ENCODE data around the gene NEB. TPM values are rescaled to one million over a fixed set of nuclear protein-coding genes. Genes with fewer than 3 reads are reported as not detected.

NEB gene
- total and polyA plus RNA-seq, 7 experiments from 2014 or later, result 0.14 to 1.9 (median 0.75) TPM

DNA sequence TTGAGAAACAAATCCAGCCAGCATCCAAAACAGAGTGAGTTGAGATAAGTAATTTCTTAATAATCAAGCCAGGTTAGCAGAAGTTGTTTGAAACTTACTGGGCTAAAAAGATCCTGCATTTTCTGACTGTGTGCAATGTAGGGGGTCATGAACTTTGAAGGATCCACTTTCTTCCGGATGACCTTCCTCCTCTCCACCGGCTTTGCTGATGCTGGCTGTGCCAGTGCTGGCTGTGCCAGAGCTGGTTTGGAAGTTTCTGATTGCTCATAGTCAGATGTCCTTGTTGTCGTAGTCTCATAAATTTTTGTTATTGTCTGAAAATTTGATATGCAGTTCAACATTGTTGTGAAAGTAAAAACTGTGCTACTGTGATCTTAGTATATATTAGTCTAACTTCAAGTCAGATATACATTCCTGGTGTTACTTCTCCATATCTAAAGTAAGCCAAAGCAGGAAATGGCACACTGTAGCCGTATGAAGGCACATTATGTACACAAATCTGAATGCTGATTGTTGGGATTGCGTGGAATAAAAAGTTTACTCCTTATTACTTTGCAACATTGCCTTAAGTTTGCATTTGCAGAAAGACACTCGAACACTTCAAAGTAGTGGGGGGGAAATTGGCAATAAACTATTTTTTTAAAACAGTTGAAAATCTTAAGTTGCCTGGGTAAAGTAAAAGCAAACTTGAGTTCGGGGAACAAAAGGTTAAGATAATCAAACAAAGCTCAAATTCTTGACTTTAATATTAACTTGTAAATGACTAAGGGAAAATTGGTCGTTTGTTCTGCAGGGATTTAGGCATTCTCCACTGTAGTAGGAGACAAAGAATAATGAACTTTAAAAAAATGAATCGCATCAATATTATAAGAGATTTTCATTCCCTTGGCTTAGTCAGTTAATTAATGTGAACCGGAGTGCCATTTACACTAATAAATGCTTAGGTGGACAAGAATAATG, 6.4 kb downstream of the NEB start:
- Histone ChIP-seq H3K36me3 (ENCODE audit: control insufficient read depth in 2 of 3, insufficient read depth in 3 of 3, low read length in 3 of 3) (no peaks in the 10 kb centered on the region), H3K9me3 (ENCODE audit: control insufficient read depth in 2 of 3, low read length in 3 of 3) (no peaks in the 10 kb centered on the region), H3K4me1 (ENCODE audit: control insufficient read depth in 2 of 2, insufficient read depth in 2 of 2, low read length in 2 of 2) (no peaks in the 10 kb centered on the region), H3K4me3 (ENCODE audit: low read length) (no peak overlapping the region), H3K27me3 (ENCODE audit: control insufficient read depth in 2 of 2, insufficient read depth in 2 of 2, low read length in 2 of 2) (no peaks in the 10 kb centered on the region), H3K27ac (ENCODE audit: low read depth, low read length) (no peak overlapping the region)
- Mint-ChIP-seq H3K9me3 (no peaks in the 10 kb centered on the region), H3K27ac (no peak overlapping the region), H3K36me3 (peaks cover 0 to 7% (median 4%) of the 10 kb centered on the region in 5 donors), H3K27me3 (peaks cover 0 to 21% (median 0%) of the 10 kb centered on the region in 5 donors), H3K4me1 (peaks cover 0 to 2% (median 0%) of the 10 kb centered on the region in 7 donors), H3K4me3 (no peak overlapping the region)
- no peak for DNase-seq
- intact Hi-C loops (cut with micrococcal nuclease), result no loop called here
- ChIA-PET POLR2A (interaction anchor here (1.0 kb wide), 1 partner anchor 9 kb away, joined by 3 read pairs; no protein-coding TSS in a partner anchor), CTCF (no interaction called here)
- no peak for ATAC-seq

DNA sequence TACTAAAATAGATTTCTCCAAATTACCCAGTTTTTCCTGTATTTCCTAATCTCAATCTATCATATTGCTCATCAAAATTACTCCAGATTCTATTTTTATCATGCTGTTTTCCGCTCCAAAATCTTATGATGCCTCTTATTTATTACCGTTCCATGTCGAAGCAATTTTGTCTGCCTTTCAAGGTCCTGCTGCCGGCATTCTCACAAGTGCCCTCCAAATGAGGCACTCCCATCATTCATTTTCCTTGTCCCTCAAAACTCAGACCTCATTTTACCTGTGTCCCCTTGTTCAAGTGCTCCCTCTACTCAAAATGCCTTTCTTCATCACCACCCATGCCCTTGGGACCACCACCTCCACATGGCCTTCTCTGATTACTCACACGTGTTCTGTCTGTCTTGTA, 13.1 kb downstream of the NEB start:
- Histone ChIP-seq H3K27ac (ENCODE audit: low read depth, low read length) (no peak overlapping the region), H3K36me3 (ENCODE audit: control insufficient read depth in 2 of 3, insufficient read depth in 3 of 3, low read length in 3 of 3) (no peaks in the 10 kb centered on the region), H3K9me3 (ENCODE audit: control insufficient read depth in 2 of 3, low read length in 3 of 3) (no peaks in the 10 kb centered on the region), H3K27me3 (ENCODE audit: control insufficient read depth in 2 of 2, insufficient read depth in 2 of 2, low read length in 2 of 2) (no peaks in the 10 kb centered on the region), H3K4me1 (ENCODE audit: control insufficient read depth in 2 of 2, insufficient read depth in 2 of 2, low read length in 2 of 2) (no peaks in the 10 kb centered on the region), H3K4me3 (ENCODE audit: low read length) (no peak overlapping the region)
- ChIA-PET POLR2A (no interaction called here), CTCF (no interaction called here)
- H3K27me3 Mint-ChIP-seq, result peaks cover 0 to 8% (median 0%) of the 10 kb centered on the region in 5 donors
- DNase-seq (no peak), ATAC-seq (no peak)
- peaks cover 0 to 2% (median 0%) of the 10 kb centered on the region in 7 donors for H3K4me1 Mint-ChIP-seq
- intact Hi-C loops (cut with micrococcal nuclease), result no loop called here
- peak overlapping the region in 1 of 9 donors; percentile 1 for H3K27ac Mint-ChIP-seq
- H3K9me3 Mint-ChIP-seq, result peaks cover 0 to 4% (median 0%) of the 10 kb centered on the region in 11 donors
- no peak overlapping the region for H3K4me3 Mint-ChIP-seq
- peaks cover 0 to 13% (median 7%) of the 10 kb centered on the region in 5 donors for H3K36me3 Mint-ChIP-seq

DNA sequence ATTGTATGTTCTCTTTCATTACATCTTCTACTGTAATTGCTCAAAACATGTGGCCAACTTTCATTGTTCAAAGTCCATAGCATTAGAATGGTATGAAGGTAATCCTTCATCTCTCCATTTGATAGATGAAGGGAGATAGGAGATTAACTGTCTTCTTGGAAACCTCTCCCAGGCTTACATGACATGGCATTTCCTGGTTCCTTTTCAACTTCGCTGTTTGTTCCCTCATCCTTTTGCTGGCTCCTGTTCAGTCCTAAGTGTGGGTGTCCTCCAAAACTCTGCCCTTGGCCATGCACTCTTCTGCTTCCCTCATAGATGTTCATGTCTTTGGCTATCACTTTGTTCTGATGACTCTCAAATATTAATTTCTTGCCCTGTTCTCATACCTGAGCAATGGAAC, 13.8 kb downstream of the NEB start:
- H3K9me3 Mint-ChIP-seq, result peaks cover 0 to 4% (median 0%) of the 10 kb centered on the region in 11 donors
- H3K27ac ChIP-seq (ENCODE audit: low read depth, low read length), result no peak overlapping the region
- DNase-seq (no peak), ATAC-seq (no peak)
- H3K4me1 ChIP-seq (ENCODE audit: control insufficient read depth in 2 of 2, insufficient read depth in 2 of 2, low read length in 2 of 2), result no peaks in the 10 kb centered on the region
- no peak overlapping the region for H3K4me3 ChIP-seq (ENCODE audit: low read length)
- H3K27me3 ChIP-seq (ENCODE audit: control insufficient read depth in 2 of 2, insufficient read depth in 2 of 2, low read length in 2 of 2), result no peaks in the 10 kb centered on the region
- ChIA-PET CTCF (no interaction called here), POLR2A (no interaction called here)
- no peak overlapping the region for H3K4me3 Mint-ChIP-seq
- peaks cover 0 to 13% (median 7%) of the 10 kb centered on the region in 5 donors for H3K36me3 Mint-ChIP-seq
- no peaks in the 10 kb centered on the region for H3K36me3 ChIP-seq (ENCODE audit: control insufficient read depth in 2 of 3, insufficient read depth in 3 of 3, low read length in 3 of 3)
- no peak overlapping the region for H3K27ac Mint-ChIP-seq
- peaks cover 0 to 8% (median 0%) of the 10 kb centered on the region in 5 donors for H3K27me3 Mint-ChIP-seq
- no peaks in the 10 kb centered on the region for H3K9me3 ChIP-seq (ENCODE audit: control insufficient read depth in 2 of 3, low read length in 3 of 3)
- intact Hi-C loops (cut with micrococcal nuclease), result no loop called here
- H3K4me1 Mint-ChIP-seq, result peaks cover 0 to 2% (median 0%) of the 10 kb centered on the region in 7 donors

DNA sequence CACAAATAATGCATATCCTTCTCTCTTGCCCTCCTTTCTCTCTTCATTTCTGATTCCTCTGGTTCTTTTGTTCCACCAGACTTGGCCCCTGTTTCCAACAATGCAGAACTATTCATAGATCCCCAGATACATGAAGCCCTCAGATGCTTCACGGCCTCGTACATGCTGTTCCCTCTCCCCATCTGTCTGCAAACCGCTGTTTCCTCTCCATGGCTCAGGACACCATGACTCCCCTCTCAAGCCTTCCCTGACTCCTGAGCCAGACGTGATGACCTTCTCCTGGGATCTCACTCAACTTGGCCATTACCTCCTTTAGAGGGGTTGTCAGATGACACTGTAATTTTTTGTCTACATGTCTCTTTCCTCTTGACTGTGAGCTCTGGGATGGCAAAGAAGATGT, 15.5 kb downstream of the NEB start:
- DNase-seq (no peak), ATAC-seq (no peak)
- Mint-ChIP-seq H3K27me3 (peaks cover 0 to 5% (median 0%) of the 10 kb centered on the region in 5 donors), H3K36me3 (peaks cover 0 to 10% (median 4%) of the 10 kb centered on the region in 5 donors), H3K27ac (no peak overlapping the region), H3K4me1 (peaks cover 0 to 2% (median 0%) of the 10 kb centered on the region in 7 donors), H3K9me3 (peaks cover 0 to 4% (median 0%) of the 10 kb centered on the region in 11 donors), H3K4me3 (no peak overlapping the region)
- ChIA-PET CTCF (no interaction called here), POLR2A (interaction anchor here (0.9 kb wide), 1 partner anchor 10 kb away, joined by 3 read pairs; no protein-coding TSS in a partner anchor)
- no peaks in the 10 kb centered on the region for H3K36me3 ChIP-seq (ENCODE audit: control insufficient read depth in 2 of 3, insufficient read depth in 3 of 3, low read length in 3 of 3)
- H3K27ac ChIP-seq (ENCODE audit: low read depth, low read length), result no peak overlapping the region
- intact Hi-C loops (cut with micrococcal nuclease), result no loop called here
- H3K9me3 ChIP-seq (ENCODE audit: control insufficient read depth in 2 of 3, low read length in 3 of 3), result no peaks in the 10 kb centered on the region
- H3K4me3 ChIP-seq (ENCODE audit: low read length), result no peak overlapping the region
- no peaks in the 10 kb centered on the region for H3K27me3 ChIP-seq (ENCODE audit: control insufficient read depth in 2 of 2, insufficient read depth in 2 of 2, low read length in 2 of 2)
- H3K4me1 ChIP-seq (ENCODE audit: control insufficient read depth in 2 of 2, insufficient read depth in 2 of 2, low read length in 2 of 2), result no peaks in the 10 kb centered on the region

GRCh38 chr2:151718247-151718646, 16.0 kb downstream of the NEB start:
- H3K9me3 ChIP-seq (ENCODE audit: control insufficient read depth in 2 of 3, low read length in 3 of 3), result no peaks in the 10 kb centered on the region
- CTCF ChIA-PET, result no interaction called here
- POLR2A ChIA-PET, result no interaction called here
- Mint-ChIP-seq H3K9me3 (peaks cover 0 to 4% (median 0%) of the 10 kb centered on the region in 11 donors), H3K4me1 (peaks cover 0 to 2% (median 0%) of the 10 kb centered on the region in 7 donors), H3K27me3 (peaks cover 0 to 5% (median 0%) of the 10 kb centered on the region in 5 donors), H3K27ac (no peak overlapping the region), H3K4me3 (no peak overlapping the region), H3K36me3 (peaks cover 0 to 10% (median 3%) of the 10 kb centered on the region in 5 donors)
- H3K4me3 ChIP-seq (ENCODE audit: low read length), result no peak overlapping the region
- H3K27me3 ChIP-seq (ENCODE audit: control insufficient read depth in 2 of 2, insufficient read depth in 2 of 2, low read length in 2 of 2), result no peaks in the 10 kb centered on the region
- no peak overlapping the region for H3K27ac ChIP-seq (ENCODE audit: low read depth, low read length)
- no peaks in the 10 kb centered on the region for H3K4me1 ChIP-seq (ENCODE audit: control insufficient read depth in 2 of 2, insufficient read depth in 2 of 2, low read length in 2 of 2)
- no peak for ATAC-seq
- no peak for DNase-seq
- intact Hi-C loops (cut with micrococcal nuclease), result no loop called here
- no peaks in the 10 kb centered on the region for H3K36me3 ChIP-seq (ENCODE audit: control insufficient read depth in 2 of 3, insufficient read depth in 3 of 3, low read length in 3 of 3)

DNA sequence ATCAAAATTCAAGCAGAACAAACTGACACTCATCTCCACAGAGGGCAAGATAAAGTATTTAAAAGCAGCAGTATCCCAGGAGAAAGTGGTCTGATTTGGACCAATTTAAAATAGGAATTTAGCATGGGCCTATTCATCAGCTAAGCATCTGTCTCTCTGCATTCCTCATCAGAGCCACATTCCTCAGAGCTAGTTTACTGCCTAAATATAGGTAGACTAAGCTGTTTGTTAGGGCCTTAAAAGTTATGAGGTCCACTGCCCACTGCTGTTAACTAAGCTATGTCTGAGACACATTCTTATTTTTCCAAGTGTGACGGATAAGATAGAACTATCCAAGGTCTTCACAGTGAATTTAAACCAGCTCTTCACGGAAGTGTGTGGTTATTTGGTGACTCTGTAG, 17.6 kb downstream of the NEB start:
- intact Hi-C loops (cut with micrococcal nuclease), result no loop called here
- no peaks in the 10 kb centered on the region for H3K9me3 ChIP-seq (ENCODE audit: control insufficient read depth in 2 of 3, low read length in 3 of 3)
- Mint-ChIP-seq H3K36me3 (peaks cover 0 to 7% (median 1%) of the 10 kb centered on the region in 5 donors), H3K4me3 (no peak overlapping the region), H3K4me1 (peaks cover 0 to 2% (median 0%) of the 10 kb centered on the region in 7 donors), H3K9me3 (peaks cover 0 to 4% (median 0%) of the 10 kb centered on the region in 11 donors), H3K27ac (no peak overlapping the region), H3K27me3 (peaks cover 0 to 5% (median 0%) of the 10 kb centered on the region in 5 donors)
- POLR2A ChIA-PET, result no interaction called here
- no peaks in the 10 kb centered on the region for H3K4me1 ChIP-seq (ENCODE audit: control insufficient read depth in 2 of 2, insufficient read depth in 2 of 2, low read length in 2 of 2)
- DNase-seq, result no peak
- H3K36me3 ChIP-seq (ENCODE audit: control insufficient read depth in 2 of 3, insufficient read depth in 3 of 3, low read length in 3 of 3), result no peaks in the 10 kb centered on the region
- CTCF ChIA-PET, result no interaction called here
- no peak for ATAC-seq
- no peak overlapping the region for H3K27ac ChIP-seq (ENCODE audit: low read depth, low read length)
- no peak overlapping the region for H3K4me3 ChIP-seq (ENCODE audit: low read length)
- H3K27me3 ChIP-seq (ENCODE audit: control insufficient read depth in 2 of 2, insufficient read depth in 2 of 2, low read length in 2 of 2), result no peaks in the 10 kb centered on the region

Measured in naive thymus-derived CD4-positive, alpha-beta T cell (primary cell).